Esophagus (tissue), 2 donors: ENCODE measurements around the gene FUCA2. TPM values are rescaled to one million over a fixed set of nuclear protein-coding genes. Genes with fewer than 3 reads are reported as not detected.
A peak's percentile ranks its signal among the peaks of the same experiment; 100 is the strongest.
"Not testable (repeated sequence)": the region's sequence is repeated elsewhere in the genome, so short reads cannot be mapped to it uniquely, and the experiment has no call there.

ENCODE experiments used
- H3K27ac ChIP-seq, 2 donors: one replicate each; pipeline ENCODE4 v1.5.1; 2013; ENCODE audit warnings: low read depth in 2 of 2, mild to moderate bottlenecking in 2 of 2, inconsistent platforms in 1 of 2, low read length in 1 of 2, moderate library complexity in 1 of 2
- H3K27me3 ChIP-seq, 2 donors: one replicate each; pipeline ENCODE4 v1.6.1; 2013; ENCODE audit warnings: low read length in 2 of 2, control low read depth in 1 of 2, mild to moderate bottlenecking in 1 of 2; ENCODE audit not compliant: insufficient read depth in 2 of 2, control insufficient read depth in 1 of 2
- H3K36me3 ChIP-seq, 2 donors: one replicate each; pipeline ENCODE4 v1.6.1; 2013; ENCODE audit warnings: low read length in 1 of 2; ENCODE audit not compliant: control insufficient read depth in 2 of 2, insufficient read depth in 2 of 2
- H3K4me1 ChIP-seq, 2 donors: one replicate each; pipeline ENCODE4 v1.6.1; 2013; ENCODE audit warnings: low read length in 1 of 2; ENCODE audit not compliant: control insufficient read depth in 2 of 2, insufficient read depth in 2 of 2
- H3K4me3 ChIP-seq, 2 donors: one replicate each; pipeline ENCODE4 v1.5.1; 2013; ENCODE audit warnings: low read length in 2 of 2, mild to moderate bottlenecking in 2 of 2, low read depth in 1 of 2, moderate library complexity in 1 of 2
- H3K9me3 ChIP-seq, 2 donors: one replicate each; pipeline ENCODE4 v1.6.1; 2013; ENCODE audit warnings: mild to moderate bottlenecking in 2 of 2, low read depth in 1 of 2, low read length in 1 of 2, moderate library complexity in 1 of 2; ENCODE audit not compliant: control insufficient read depth in 2 of 2, insufficient read depth in 1 of 2
- WGBS, 2 donors: extraction: QIAGEN DNeasy Blood & Tissue Kit; methylation state at CpG; one replicate each; pipeline ENCODE4 v1.1.7; 2013; 5-methylcytosine and 5-hydroxymethylcytosine counted together
- polyA plus RNA-seq, 2 donors: library from polyadenylated mRNA; stranded (reverse); fragments of 200-250 nt; gene quantifications; one replicate each; pipeline ENCODE4 v1.2.3, GENCODE V29; 2013
- donor health status: healthy with polysubstance abuse.
- donor health status: Bipolar disorder and iron deficiency.

The FUCA2 gene
- polyA plus RNA-seq, 2 donors = 10.1 to 12.8 TPM

DNA sequence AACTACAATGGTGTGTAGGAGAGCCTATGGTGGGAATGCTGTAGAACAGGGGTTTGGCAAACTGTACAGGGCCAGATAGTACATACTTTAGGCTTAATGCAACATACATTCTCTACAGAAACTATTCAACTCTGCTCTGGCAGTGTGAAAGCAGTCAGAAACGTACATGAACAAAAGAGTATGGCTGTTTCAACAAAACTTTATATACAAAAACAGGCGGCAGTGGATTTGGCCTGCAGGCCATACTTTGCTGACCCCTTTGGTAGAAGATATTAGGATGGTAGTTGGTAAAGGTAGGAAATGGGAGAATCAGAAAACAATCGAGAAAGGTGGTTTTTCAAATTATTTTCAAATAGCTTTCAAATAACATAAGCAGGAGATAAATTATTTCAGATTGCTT is 24.8 kb downstream of the FUCA2 start:
- Histone ChIP-seq H3K27me3 (no peaks in the 10 kb centered on the region), H3K4me1 (no peaks in the 10 kb centered on the region), H3K27ac (no peak overlapping the region), H3K36me3 (no peaks in the 10 kb centered on the region), H3K4me3 (no peak overlapping the region), H3K9me3 (no peaks in the 10 kb centered on the region)
- 86 to 89% methylated on average over 3 of the region's 3 CpGs for WGBS, 2 donors

- 89 to 90% methylated on average over 2 of the region's 2 CpGs for WGBS, 2 donors
- Histone ChIP-seq H3K9me3 (no peaks in the 10 kb centered on the region), H3K27me3 (no peaks in the 10 kb centered on the region), H3K4me1 (no peaks in the 10 kb centered on the region), H3K36me3 (no peaks in the 10 kb centered on the region), H3K4me3 (no peak overlapping the region), H3K27ac (no peak overlapping the region)
These were observed 25.6 kb downstream of the FUCA2 start for GRCh38 chr6:143485967-143486366.

DNA sequence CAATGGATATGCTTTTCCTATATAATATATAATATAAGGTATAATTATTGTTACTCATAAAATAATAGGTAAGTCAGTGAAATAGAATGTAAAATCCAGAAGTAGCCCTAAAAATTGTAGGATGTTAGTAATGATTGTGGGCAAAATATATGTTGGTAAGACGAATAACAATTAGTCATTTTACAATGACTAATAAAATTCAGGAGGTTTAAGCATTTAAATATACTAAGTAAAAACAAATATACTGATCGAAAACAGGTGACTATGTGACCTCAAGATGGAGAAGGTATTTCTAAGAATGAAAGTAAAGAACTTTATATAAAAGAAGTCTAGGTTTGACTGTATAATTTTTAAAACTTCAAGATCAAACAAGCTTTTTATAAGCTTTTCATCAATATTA is 28.9 kb downstream of the FUCA2 start:
- H3K4me1 ChIP-seq = no peaks in the 10 kb centered on the region
- no peak overlapping the region for H3K27ac ChIP-seq
- H3K9me3 ChIP-seq = no peaks in the 10 kb centered on the region
- WGBS, 2 donors = 67 to 94% methylated on average over 2 of the region's 2 CpGs
- no peaks in the 10 kb centered on the region for H3K27me3 ChIP-seq
- H3K4me3 ChIP-seq = no peak overlapping the region
- no peaks in the 10 kb centered on the region for H3K36me3 ChIP-seq

DNA sequence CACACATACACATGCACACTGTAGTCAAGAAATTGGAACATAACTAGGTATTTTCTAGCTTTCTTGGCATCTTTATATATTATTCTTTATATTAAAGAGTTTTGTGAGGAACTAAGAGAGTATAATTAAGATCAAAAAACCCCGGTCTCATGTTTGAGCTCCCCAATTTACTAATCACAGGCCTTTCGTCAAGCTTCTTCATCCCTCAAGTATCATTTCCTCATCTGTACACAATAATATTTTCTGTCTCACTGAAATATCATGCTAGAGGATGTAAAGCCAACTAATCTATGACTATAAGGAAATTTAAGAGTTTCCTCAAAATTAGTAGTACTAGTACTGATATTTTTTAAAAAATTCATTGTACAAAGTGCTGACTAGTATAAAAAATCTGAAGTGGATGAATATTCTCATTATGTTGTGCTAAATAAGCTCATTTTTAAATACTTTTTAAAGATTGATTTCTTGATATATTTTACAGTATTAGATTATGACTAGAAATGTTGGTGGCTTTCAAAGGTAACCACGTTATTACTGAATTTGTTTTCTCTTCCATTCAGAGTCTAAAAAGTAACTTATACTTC is 32.9 kb downstream of the FUCA2 start:
- 92 to 95% methylated on average over 3 of the region's 3 CpGs for WGBS, 2 donors
- H3K9me3 ChIP-seq = no peaks in the 10 kb centered on the region
- H3K4me3 ChIP-seq = no peak overlapping the region
- no peaks in the 10 kb centered on the region for H3K36me3 ChIP-seq
- no peaks in the 10 kb centered on the region for H3K27me3 ChIP-seq
- H3K4me1 ChIP-seq = no peaks in the 10 kb centered on the region
- no peak overlapping the region for H3K27ac ChIP-seq

DNA sequence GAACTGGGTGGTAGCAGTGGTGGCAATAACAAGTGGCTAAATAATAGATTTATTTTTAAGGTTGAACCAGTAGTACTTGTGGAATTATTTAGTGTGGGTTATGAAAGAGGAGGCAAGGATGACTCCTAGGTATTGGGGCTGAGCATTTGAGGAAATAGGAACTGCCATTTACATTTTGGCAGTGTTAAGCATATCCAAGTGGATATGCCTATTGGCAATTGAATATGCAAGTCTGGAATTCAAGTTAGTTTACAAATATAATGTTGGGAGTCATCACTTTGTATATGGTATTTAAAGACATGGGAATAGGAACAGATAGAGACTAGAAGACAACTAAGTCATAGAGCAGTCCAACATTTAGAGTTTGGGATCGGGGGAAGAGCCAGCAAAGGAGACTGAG is 35.0 kb downstream of the FUCA2 start:
- no peaks in the 10 kb centered on the region for H3K4me1 ChIP-seq
- no peaks in the 10 kb centered on the region for H3K9me3 ChIP-seq
- H3K27me3 ChIP-seq = no peaks in the 10 kb centered on the region
- no peak overlapping the region for H3K27ac ChIP-seq
- no peaks in the 10 kb centered on the region for H3K36me3 ChIP-seq
- WGBS, 2 donors = 96 to 100% methylated on average over 1 of the region's 1 CpG
- no peak overlapping the region for H3K4me3 ChIP-seq

DNA sequence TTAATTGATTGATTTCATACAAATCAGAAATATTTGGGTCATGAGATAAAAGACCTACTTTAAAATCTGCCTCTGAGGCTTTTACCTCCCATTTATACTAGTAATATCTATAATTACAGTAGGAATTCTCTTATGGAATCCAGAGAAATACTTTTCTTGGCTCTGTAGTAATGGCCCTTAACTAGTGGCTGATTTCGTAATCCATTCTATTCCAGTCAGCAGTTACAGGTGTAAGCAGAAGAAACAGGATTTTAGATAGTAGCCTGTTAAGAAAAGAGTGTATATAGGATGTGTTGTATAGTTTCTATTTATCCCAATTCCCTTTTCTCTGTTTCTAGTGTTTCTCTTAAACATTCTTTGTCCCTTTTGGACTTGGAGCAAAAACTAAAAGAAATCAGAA is 39.7 kb downstream of the FUCA2 start:
- Histone ChIP-seq H3K27me3 (no peaks in the 10 kb centered on the region), H3K4me1 (no peaks in the 10 kb centered on the region), H3K36me3 (no peaks in the 10 kb centered on the region), H3K4me3 (no peak overlapping the region), H3K27ac (no peak overlapping the region), H3K9me3 (no peaks in the 10 kb centered on the region)
- 97 to 100% methylated on average over 1 of the region's 1 CpG for WGBS, 2 donors

- not testable (repeated sequence) for H3K9me3 ChIP-seq, H3K4me3 ChIP-seq, H3K4me1 ChIP-seq, H3K36me3 ChIP-seq, H3K27ac ChIP-seq, H3K27me3 ChIP-seq
- WGBS, 2 donors = 96 to 100% methylated on average over 2 of the region's 2 CpGs
These were observed 42.7 kb downstream of the FUCA2 start for GRCh38 chr6:143468823-143469222.

DNA sequence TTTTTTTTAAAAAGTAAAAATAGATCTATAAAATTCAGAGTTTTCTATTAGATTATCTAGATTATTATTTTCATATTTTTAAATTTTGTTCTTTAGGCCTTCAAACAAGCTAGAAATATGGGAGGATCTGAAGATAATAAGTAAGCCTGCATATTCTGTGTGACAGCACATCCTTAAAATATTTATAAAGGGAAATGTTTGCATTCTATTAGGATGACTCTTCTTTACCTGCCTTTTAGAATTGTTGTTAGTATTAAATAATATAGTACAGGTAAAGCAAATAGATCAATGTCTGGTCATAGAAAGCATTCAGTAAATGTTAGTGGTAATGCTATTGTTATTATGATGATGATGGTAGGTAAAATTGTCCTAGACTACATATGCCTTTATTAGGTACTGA is 43.5 kb downstream of the FUCA2 start:
- no peaks in the 10 kb centered on the region for H3K36me3 ChIP-seq
- no peak overlapping the region for H3K27ac ChIP-seq
- H3K4me1 ChIP-seq = no peaks in the 10 kb centered on the region
- H3K27me3 ChIP-seq = no peaks in the 10 kb centered on the region
- H3K9me3 ChIP-seq = no peaks in the 10 kb centered on the region
- no peak overlapping the region for H3K4me3 ChIP-seq

GRCh38 chr6:143465546-143465945 is 46.0 kb downstream of the FUCA2 start:
- H3K27me3 ChIP-seq = no peaks in the 10 kb centered on the region
- H3K4me1 ChIP-seq = no peaks in the 10 kb centered on the region
- H3K27ac ChIP-seq = no peak overlapping the region
- H3K9me3 ChIP-seq = no peaks in the 10 kb centered on the region
- whole genome bisulfite sequencing, 2 donors = 77 to 85% methylated on average over 2 of the region's 2 CpGs
- no peaks in the 10 kb centered on the region for H3K36me3 ChIP-seq
- no peak overlapping the region for H3K4me3 ChIP-seq

GRCh38 chr6:143457563-143458359 is 53.8 kb downstream of the FUCA2 start:
- Histone ChIP-seq H3K36me3 (peaks cover 0 to 2% of the 10 kb centered on the region in 2 donors), H3K4me3 (no peak overlapping the region), H3K27me3 (no peaks in the 10 kb centered on the region), H3K4me1 (no peaks in the 10 kb centered on the region), H3K27ac (peak overlapping the region in 1 of 2 donors; percentile 66), H3K9me3 (no peaks in the 10 kb centered on the region)
- WGBS, 2 donors = 40 to 57% methylated on average over 2 of the region's 2 CpGs
